Panc1 (cell line): ENCODE data around the gene ENO4.

Experiments
- CTCF ChIP-seq: fragments of 450-650 bp; IDR thresholded peaks from 2 replicates; pipeline ENCODE4 v1.5.1; 2017; ENCODE audit warnings: mild to moderate bottlenecking
- POLR2AphosphoS5 ChIP-seq: IDR thresholded peaks from 2 replicates; pipeline ENCODE4 v1.6.1; 2012; ENCODE audit warnings: mild to moderate bottlenecking, low read depth, low read length, moderate library complexity
- REST ChIP-seq, 2 experiments: IDR thresholded peaks; 2 replicates each; pipeline ENCODE4 v1.6.1; 2011 to 2012; ENCODE audit warnings: low read depth in 2 of 2, control low read depth in 1 of 2, low read length in 1 of 2, mild to moderate bottlenecking in 1 of 2, moderate library complexity in 1 of 2; ENCODE audit not compliant: insufficient read depth in 1 of 2
- TCF7L2 ChIP-seq: IDR thresholded peaks from 2 replicates; pipeline ENCODE4 v1.6.1; 2011; ENCODE audit warnings: mild to moderate bottlenecking, low read depth, low read length, inconsistent platforms

- no peak for TF ChIP-seq CTCF
- TF ChIP-seq REST (IDR thresholded peaks at IDR 0.05; ENCODE audit: insufficient read depth in 1 of 2, low read depth in 2 of 2, low read length in 1 of 2) = no peak
- TF ChIP-seq TCF7L2 = no peak
- TF ChIP-seq POLR2AphosphoS5 = peak; percentile 71
Observed at GRCh38 chr10:116849248-116850057, at the start of gene ENO4.
